Measurements from ENCODE around the gene DPP10. TPM values are rescaled to one million over a fixed set of nuclear protein-coding genes. Genes with fewer than 3 reads are reported as not detected.

DPP10 gene
- total RNA-seq, 1 donor from 2014 or later = 6.5 TPM

DNA sequence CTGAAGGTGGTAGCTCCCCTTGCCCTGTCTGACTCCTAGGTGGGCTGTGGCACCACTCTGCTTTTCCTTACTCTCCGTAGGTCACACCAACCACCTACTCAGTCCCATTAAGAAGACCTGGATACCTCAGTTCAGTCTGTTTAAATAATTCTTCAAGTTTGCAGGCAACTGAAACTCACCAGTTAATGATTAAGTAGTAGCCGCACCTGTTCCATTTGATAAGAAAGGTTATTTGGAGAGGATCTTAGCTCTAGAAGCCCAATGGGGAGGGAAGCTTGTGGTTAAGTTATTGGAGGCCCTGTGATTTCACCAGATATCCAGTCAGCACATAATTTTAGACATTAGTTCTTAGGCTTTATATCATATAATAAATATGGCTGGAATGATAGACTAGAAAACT lies 1193.0 kb downstream of the DPP10 start:
- Mint-ChIP-seq H3K27me3 (ENCODE audit: insufficient read depth, low read depth) (no peaks in the 10 kb centered on the region), H3K27ac (no peak overlapping the region), H3K9me3 (peaks cover 12% of the 10 kb centered on the region), H3K36me3 (peaks cover 5% of the 10 kb centered on the region), H3K4me1 (peaks cover 9% of the 10 kb centered on the region), H3K4me3 (no peak overlapping the region)
- Histone ChIP-seq H3K4me3 (no peak overlapping the region), H3K27ac (no peak overlapping the region), H3K36me3 (peaks cover 3% of the 10 kb centered on the region), H3K9ac (no peak overlapping the region), H3F3A (ENCODE audit: low read depth) (no peaks in the 10 kb centered on the region), H3K79me2 (ENCODE audit: low read depth) (no peaks in the 10 kb centered on the region), H4K20me1 (ENCODE audit: low read depth) (no peaks in the 10 kb centered on the region), H3K9me3 (ENCODE audit: low read depth) (no peaks in the 10 kb centered on the region), H3K27me3 (no peaks in the 10 kb centered on the region), H3K4me1 (peaks cover 4% of the 10 kb centered on the region), H3K4me2 (no peak overlapping the region), H2AFZ (replicated peaks) (no peak overlapping the region)
- DNase-seq (ENCODE audit: low spot score) = no peak
- TF ChIP-seq EZH2phosphoT487 (IDR thresholded peaks at IDR 0.05) (no peak), EZH2 (IDR thresholded peaks at IDR 0.05) (no peak)
- TF ChIP-seq, protein P1, sequence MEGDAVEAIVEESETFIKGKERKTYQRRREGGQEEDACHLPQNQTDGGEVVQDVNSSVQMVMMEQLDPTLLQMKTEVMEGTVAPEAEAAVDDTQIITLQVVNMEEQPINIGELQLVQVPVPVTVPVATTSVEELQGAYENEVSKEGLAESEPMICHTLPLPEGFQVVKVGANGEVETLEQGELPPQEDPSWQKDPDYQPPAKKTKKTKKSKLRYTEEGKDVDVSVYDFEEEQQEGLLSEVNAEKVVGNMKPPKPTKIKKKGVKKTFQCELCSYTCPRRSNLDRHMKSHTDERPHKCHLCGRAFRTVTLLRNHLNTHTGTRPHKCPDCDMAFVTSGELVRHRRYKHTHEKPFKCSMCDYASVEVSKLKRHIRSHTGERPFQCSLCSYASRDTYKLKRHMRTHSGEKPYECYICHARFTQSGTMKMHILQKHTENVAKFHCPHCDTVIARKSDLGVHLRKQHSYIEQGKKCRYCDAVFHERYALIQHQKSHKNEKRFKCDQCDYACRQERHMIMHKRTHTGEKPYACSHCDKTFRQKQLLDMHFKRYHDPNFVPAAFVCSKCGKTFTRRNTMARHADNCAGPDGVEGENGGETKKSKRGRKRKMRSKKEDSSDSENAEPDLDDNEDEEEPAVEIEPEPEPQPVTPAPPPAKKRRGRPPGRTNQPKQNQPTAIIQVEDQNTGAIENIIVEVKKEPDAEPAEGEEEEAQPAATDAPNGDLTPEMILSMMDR (IDR thresholded peaks at IDR 0.05) = no peak

DNA sequence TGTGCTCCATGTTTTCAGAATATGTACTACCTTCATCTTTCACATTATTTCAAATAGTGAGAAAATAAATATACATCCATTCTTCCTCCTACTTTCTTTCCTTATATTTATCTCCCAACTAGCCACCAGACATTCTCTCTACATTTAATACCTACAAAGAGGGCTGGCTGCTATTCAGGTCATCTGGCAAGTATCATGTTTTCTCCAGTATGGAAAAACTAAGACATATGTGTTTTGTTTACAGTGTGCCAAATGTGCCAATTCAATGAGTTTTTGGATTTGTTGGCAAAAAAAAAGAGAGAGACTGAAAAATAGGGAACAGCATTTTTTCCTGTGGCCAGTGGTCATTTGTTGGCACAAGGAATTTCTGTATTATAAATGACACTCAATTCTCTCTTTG lies 1207.3 kb downstream of the DPP10 start:
- DNase-seq (ENCODE audit: low spot score) = no peak
- H3K4me3 Mint-ChIP-seq = no peak overlapping the region
- Histone ChIP-seq H2AFZ (replicated peaks) (no peak overlapping the region), H3K36me3 (no peaks in the 10 kb centered on the region), H4K20me1 (ENCODE audit: low read depth) (no peaks in the 10 kb centered on the region), H3K27ac (no peak overlapping the region), H3K9me3 (ENCODE audit: low read depth) (no peaks in the 10 kb centered on the region), H3K79me2 (ENCODE audit: low read depth) (no peaks in the 10 kb centered on the region), H3K4me2 (no peak overlapping the region), H3F3A (ENCODE audit: low read depth) (no peaks in the 10 kb centered on the region), H3K9ac (no peak overlapping the region), H3K4me3 (no peak overlapping the region), H3K27me3 (no peaks in the 10 kb centered on the region), H3K4me1 (no peaks in the 10 kb centered on the region)
- TF ChIP-seq, protein P1 (IDR thresholded peaks at IDR 0.05) = no peak
- TF ChIP-seq EZH2 (IDR thresholded peaks at IDR 0.05) = no peak
- TF ChIP-seq EZH2phosphoT487 (IDR thresholded peaks at IDR 0.05) = no peak
- H3K4me1 Mint-ChIP-seq = peaks cover 3% of the 10 kb centered on the region
- no peaks in the 10 kb centered on the region for H3K9me3 Mint-ChIP-seq
- peaks cover 2% of the 10 kb centered on the region for H3K27me3 Mint-ChIP-seq (ENCODE audit: insufficient read depth, low read depth)
- H3K36me3 Mint-ChIP-seq = no peaks in the 10 kb centered on the region
- H3K27ac Mint-ChIP-seq = no peak overlapping the region

DNA sequence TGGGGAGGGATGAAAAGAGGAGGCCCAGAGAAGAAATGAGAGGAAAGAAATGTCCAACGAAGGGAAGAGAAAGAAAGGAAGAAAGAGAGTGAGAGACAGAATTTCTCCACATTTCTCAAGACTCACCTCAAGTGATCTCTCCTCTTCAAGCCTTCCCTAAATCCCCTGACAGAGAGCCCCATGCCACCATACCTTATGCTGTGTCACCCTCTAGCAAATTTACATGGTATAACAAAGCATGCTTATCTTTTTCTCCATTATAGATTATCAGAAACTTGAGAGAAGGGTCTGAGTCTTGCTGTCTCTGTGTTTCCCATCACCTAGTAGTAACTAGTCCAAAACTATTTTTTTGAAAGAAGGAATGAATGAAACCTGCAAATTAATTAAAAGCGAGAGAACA lies 1208.4 kb downstream of the DPP10 start:
- peaks cover 3% of the 10 kb centered on the region for H3K4me1 Mint-ChIP-seq
- TF ChIP-seq EZH2 (IDR thresholded peaks at IDR 0.05) (no peak), EZH2phosphoT487 (IDR thresholded peaks at IDR 0.05) (no peak)
- TF ChIP-seq, protein P1 (IDR thresholded peaks at IDR 0.05) = peak; percentile 35

More for the DNA sequence above, 1208.4 kb downstream of the DPP10 start:
- Histone ChIP-seq H3F3A (ENCODE audit: low read depth) (no peaks in the 10 kb centered on the region), H3K4me1 (no peaks in the 10 kb centered on the region), H3K27me3 (no peaks in the 10 kb centered on the region), H3K4me3 (no peak overlapping the region), H3K4me2 (no peak overlapping the region), H4K20me1 (ENCODE audit: low read depth) (no peaks in the 10 kb centered on the region), H2AFZ (replicated peaks) (no peak overlapping the region), H3K9me3 (ENCODE audit: low read depth) (no peaks in the 10 kb centered on the region), H3K79me2 (ENCODE audit: low read depth) (no peaks in the 10 kb centered on the region), H3K9ac (no peak overlapping the region), H3K27ac (no peak overlapping the region), H3K36me3 (no peaks in the 10 kb centered on the region)
- Mint-ChIP-seq H3K27me3 (ENCODE audit: insufficient read depth, low read depth) (peaks cover 2% of the 10 kb centered on the region), H3K9me3 (no peaks in the 10 kb centered on the region), H3K4me3 (no peak overlapping the region), H3K36me3 (no peaks in the 10 kb centered on the region), H3K27ac (no peak overlapping the region)
- peak; percentile 12 for DNase-seq (ENCODE audit: low spot score)

Measured in neural progenitor cell (in vitro differentiated cells).